Inflammatory macrophage treated with lipopolysaccharide for 1 hour (primary cell): ENCODE results near the gene ZXDC.

ENCODE experiments used
- DNase-seq, 2 donors: peaks; one replicate each; pipeline ENCODE4 v3.0.0-alpha.2; 2020 to 2022

ZXDC gene

GRCh38 chr3:126450219-126450618 lies 25.5 kb downstream of the ZXDC start:
- no peak for DNase-seq

GRCh38 chr3:126449621-126450051 lies 26.1 kb downstream of the ZXDC start:
- no peak for DNase-seq

- no peak for DNase-seq
Observed at GRCh38 chr3:126448893-126449180, 26.9 kb downstream of the ZXDC start.

DNA sequence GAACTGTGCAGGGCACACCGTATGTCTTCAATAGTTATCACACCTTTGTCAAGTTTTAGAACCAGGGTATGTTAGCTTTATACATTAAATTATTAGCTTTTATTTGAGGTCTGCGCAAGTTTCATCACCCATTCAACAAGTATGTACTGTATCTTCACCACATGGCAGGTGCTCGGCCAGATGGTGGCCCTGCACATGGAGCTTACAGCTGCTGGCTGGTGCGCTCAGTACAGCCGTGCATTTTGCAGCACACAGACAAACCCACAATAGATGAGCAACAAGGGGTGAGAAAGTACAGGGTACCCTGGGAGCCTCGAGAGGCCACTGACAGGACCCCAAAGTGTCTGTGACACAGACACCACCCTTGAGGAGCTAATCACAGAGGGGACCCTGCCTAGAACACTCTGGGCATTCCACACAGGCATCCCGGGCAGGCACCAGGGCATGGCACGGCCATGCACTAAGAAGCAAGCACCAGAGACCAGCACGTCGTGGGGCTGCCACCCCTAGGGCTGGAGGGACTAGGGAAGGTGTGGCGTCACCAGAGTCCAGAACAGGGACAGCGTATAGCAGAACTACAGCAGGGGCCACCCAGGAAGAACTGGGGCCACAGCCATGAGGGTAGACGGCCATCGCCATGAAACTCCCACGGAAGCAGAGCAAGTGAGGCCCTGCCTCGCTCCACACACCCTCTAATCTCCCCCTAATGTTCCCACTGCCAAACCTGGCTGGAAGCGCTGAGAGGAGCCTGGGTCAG lies 27.4 kb downstream of the ZXDC start:
- DNase-seq: no peak

DNA sequence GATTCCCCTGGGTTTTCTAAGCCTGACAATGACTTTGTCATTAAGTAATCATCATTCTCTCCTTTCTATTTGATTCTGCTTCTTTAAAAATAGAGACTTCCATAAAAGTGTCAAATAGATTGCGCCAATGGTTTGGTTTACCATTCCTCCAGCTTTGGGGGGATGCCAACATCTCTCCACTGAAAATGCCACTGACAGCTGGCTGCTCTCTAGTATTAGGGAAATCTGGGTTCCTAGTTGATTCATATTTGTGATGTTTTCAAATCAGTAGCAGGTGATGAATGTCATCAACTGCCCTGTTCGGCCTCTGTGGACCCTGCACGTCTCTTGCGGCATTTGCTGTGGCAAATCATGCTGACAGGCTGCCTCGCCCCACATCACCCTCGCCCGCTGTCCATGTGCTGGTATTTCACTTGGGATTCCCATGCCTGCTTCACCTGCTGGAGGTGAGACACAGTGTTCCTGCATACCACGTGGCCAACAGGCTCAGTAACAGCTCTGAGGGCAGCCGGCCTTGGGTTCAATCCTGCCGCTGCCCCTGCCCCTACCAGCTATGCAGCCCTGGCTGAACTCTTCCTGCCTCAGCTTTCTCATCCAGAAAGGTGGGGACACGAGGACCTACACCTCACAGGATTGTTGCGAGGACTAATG lies 28.1 kb downstream of the ZXDC start:
- no peak for DNase-seq

DNA sequence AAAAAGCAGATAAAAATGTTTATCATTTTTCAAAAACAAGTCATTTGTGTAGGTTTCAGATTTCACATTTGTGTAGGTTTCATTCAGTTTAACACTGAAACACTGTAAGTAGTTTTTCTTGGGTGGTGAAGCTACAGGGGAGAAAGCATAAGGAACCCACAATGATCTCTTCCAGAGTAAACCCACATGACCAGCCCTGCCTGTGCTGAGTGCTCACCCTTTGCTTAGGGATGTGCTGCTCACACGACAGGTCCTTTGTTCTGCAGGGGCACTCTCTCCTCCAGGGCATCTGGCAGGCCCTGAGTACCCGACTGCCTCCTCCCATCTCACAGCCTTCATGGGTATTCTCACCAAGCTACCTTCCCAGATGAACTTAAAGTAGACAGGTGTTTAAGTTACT lies 28.9 kb downstream of the ZXDC start:
- no peak for DNase-seq

DNA sequence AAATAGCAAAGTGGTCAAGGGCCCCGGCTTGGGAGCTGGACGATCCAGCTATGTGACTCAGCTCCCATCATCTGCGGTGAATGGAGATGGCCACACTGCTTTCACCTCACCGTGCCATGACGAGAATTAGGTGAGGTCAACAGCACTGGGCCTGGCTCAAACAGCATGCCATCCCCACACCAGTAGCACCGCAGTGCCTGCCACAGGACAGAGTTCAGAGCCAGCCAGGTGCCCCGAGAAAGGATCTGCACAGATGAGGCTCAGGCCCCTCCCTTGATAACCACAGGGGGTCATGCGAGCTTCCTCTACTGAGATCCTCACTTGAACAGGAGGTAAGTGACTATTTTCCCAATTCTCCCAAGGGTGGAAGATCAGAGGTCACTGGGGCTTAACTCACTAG lies 29.4 kb downstream of the ZXDC start:
- DNase-seq: no peak

DNA sequence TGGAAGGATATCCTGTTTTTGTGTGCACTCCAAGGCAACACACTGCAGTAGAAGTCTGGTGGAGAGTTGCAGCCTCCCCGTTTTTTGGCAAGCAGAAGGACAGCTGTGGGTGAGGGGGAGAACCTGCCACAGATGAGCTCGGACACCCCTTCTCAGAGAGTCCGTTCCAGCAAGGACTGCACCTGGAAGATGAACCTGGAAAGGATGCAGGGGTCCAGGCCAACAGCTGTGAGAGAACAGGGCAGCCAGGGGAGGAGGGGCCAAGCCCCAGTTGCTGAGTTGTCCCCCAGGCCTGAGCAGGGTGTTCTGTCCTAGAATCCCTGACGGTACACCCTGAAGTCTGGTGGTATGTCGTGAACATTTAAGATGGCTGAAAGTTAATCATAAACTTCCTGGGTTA lies 30.2 kb downstream of the ZXDC start:
- DNase-seq: no peak

GRCh38 chr3:126442856-126443242 lies 32.8 kb downstream of the ZXDC start:
- no peak for DNase-seq

DNA sequence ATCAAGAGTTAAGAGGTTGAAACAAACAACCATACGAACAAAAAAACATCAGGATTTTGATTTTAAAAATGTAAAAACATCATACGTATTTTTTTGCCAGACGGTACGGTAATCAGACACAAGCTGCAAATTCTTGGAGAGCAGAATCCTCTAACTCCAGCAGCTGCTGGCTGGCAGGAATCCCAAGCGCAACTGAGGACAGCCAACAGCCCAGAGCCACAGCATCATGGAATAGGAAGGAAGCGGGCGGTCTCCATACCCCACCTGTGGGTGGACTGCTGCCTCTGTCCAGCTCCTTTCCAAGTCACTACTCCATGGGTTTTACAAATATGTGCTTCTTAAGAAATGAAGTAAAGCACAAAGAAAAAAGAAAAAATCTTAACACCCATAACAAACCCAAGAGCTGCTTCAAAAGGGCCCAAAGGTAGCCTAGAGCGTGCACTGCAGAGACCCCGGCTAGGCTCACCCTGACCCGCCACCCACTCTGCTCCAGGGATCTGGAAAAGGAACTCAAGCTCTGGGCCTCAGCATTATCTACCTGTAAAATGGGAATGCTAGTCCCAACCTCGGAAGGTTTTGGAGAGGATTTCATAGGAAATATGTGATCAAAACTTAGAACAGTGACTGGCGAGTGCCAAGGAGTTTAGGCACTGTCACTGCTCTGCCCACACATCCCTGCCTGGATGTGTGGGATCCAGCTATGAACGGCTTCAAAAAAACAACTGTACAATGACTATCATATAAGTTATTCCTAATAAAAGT lies 33.4 kb downstream of the ZXDC start:
- DNase-seq: no peak

DNA sequence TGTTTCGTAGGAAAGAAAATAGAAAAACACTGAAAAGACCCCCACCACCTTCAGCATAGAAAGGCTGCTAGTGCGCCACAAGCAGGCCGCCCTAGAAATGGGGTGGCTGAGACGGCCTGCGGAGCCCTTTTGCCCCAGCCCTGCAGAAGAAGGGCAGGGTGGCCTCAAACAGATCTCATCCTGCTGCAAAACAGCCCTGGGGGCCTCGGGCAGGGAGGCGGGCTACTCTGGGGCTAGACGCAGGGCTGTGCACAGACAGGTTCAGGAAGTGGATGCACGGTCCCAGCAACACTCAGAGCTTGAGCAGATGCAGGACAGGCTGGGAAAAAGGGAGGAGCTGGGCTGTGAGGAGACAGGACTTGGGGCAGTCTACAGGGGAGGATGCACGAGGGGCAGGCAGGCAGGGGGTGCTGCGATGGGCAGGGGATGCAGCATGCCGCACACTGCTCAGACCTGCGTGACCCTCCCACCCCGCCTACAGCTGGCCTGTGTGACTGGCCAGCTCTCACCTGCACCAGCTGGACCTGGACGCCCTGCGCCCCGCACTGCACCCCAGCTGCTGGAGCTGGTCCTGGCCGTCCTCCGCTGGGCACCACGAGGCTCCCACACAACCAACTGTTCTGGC lies 34.3 kb downstream of the ZXDC start:
- DNase-seq: no peak

GRCh38 chr3:126440709-126440995 lies 35.0 kb downstream of the ZXDC start:
- DNase-seq: no peak

- no peak for DNase-seq
Observed at GRCh38 chr3:126439968-126440708, 35.6 kb downstream of the ZXDC start.

DNA sequence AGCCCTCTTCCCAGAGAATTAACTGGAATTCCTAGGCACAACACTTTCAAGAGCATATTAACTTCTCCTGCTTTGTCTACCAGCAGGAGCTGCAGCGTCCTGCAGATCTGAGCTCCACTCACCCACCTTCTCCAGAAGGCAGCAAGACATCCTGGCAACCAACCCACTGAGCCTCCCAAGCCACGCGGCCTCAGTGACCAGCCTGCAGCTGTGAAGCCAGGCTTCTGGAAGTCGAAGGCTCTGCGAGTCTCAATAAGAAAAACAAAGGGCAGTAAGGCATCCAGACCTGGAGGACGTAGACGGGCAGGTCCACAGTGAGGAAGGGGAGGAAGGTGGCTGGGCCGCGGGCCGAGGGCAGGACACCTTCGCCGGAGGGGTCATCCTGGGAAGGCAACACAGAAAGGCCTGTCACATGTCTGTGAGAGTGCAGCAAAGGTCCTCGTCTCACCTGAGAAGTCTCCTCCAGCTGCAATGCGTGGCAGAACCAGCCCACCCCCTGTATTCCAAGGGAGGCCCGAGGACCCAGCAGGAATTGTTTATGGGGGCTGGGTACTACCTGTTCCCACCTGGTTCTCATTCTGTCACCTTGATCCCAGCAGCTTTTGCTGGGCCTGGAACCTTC lies 36.2 kb downstream of the ZXDC start:
- no peak for DNase-seq

DNA sequence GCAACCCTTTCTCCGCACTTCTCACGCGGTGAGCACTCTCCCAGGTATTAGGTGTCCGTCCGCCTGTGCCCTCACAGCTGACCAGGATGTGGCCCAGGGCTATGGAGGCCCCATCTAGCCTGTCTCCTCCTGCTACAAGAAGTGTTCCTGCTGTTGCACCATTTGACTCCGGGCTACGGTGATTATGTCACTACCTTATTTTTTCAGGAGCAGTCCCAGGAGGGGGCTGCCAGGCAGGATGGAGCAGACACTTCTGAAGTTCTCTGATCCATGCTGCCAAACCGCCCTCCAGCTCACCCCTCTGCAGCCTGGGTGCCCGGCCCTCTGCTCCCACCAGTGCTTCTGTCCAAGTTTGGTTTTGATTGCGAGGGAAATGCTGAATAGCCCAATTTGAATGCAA lies 36.9 kb downstream of the ZXDC start:
- DNase-seq: no peak

GRCh38 chr3:126438186-126438585 lies 37.5 kb downstream of the ZXDC start:
- DNase-seq: no peak

DNA sequence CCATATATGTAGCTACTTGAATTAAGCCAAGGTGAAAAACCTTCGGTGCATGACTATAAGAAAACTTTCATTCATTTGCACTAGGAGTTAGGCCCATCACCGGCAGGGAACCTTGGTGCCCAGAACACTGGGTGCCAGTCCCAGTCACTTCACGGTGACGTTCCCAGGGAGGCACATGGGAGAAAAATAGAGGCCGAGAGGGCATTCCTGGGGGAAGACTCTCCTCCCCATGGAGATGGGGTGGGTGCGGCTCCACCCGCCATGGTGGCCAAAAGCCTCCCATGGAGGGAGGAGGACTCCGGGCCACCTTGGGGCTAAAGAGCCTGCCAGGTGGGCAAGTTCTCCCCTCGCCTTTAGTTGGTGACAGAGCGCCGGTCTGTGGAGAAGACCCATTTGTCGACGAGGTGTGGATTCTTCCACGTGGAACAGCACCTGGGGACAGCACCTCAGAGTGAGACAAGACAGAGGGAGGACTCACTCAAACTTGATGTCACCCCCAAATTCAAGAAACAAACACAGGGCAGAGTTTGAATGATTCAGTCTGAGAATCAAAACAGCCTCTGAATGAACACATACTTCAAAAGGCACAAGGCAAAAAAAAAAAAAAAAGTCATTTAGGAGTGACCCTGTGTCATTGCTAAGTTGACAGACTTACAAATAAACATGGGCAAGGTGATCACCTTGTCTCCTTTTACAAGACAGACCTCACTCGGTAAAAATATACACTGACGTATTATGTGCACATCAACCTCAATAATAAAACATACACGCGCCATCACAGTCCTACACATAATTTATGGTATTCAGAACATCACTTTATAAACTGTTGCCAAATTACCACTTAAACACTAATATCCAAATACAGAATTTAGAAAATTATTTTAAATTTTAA lies 38.6 kb downstream of the ZXDC start:
- DNase-seq: no peak

GRCh38 chr3:126435456-126436315 lies 40.0 kb downstream of the ZXDC start:
- no peak for DNase-seq

GRCh38 chr3:126434931-126435411 lies 40.7 kb downstream of the ZXDC start:
- DNase-seq: no peak

- no peak for DNase-seq
Observed at GRCh38 chr3:126434264-126434590, 41.5 kb downstream of the ZXDC start.
